PC-9 (cell line): Measurements from ENCODE around the gene CHSY3. TPM values are rescaled to one million over a fixed set of nuclear protein-coding genes. Genes with fewer than 3 reads are reported as not detected.
A peak's percentile ranks its signal among the peaks of the same experiment; 100 is the strongest.

Experiments
- BruUV-seq: library from RNA; stranded (reverse); fragments of 400-500 nt; replicated peaks from 2 replicates; lab custom pipeline; 2021; lab: Mats Ljungman, UMichigan
- CTCF ChIA-PET: fragments of 300-600 bp; sonication (Branson Sonifier 250); formaldehyde crosslinking; loops from one replicate; lab custom pipeline; 2022; ENCODE audit warnings: antibody characterized with exemption; lab: Charles Lee
- POLR2A ChIA-PET: fragments of 300-600 bp; sonication (Branson Sonifier 250); formaldehyde crosslinking; loops from one replicate; lab custom pipeline; 2022; ENCODE audit warnings: antibody characterized with exemption; ENCODE audit not compliant: unreplicated experiment; lab: Charles Lee
- DNase-seq, 2 experiments: peaks; one replicate each; pipeline versions ENCODE4 v3.0.0 to v3.0.0-alpha.2; 2015 to 2022; ENCODE audit warnings: mixed read lengths in 1 of 2
- H2AFZ ChIP-seq: fragments of 200-600 bp; sonication (generic); 2 replicates; pipeline ENCODE4 v1.8.1; 2017; ENCODE audit warnings: antibody characterized with exemption
- H3F3A ChIP-seq: fragments of 200-600 bp; sonication (generic); 2 replicates; pipeline ENCODE4 v1.8.1; 2017; ENCODE audit warnings: antibody characterized with exemption, mild to moderate bottlenecking, low read depth; ENCODE audit not compliant: insufficient read depth
- H3K27ac ChIP-seq: fragments of 200-600 bp; sonication (generic); 2 replicates; pipeline ENCODE4 v1.6.1; 2016; ENCODE audit warnings: mixed run types
- H3K27me3 ChIP-seq: fragments of 200-600 bp; sonication (generic); 2 replicates; pipeline ENCODE4 v1.6.1; 2016; ENCODE audit warnings: low read depth, mixed run types; ENCODE audit not compliant: insufficient read depth
- H3K36me3 ChIP-seq: fragments of 200-600 bp; sonication (generic); 2 replicates; pipeline ENCODE4 v1.6.1; 2016; ENCODE audit warnings: low read depth, mixed run types
- H3K4me1 ChIP-seq: fragments of 200-600 bp; sonication (generic); replicated peaks from 2 replicates; pipeline ENCODE4 v1.6.1; 2016; ENCODE audit warnings: mixed run types; ENCODE audit not compliant: insufficient read depth
- H3K4me2 ChIP-seq: fragments of 200-600 bp; sonication (generic); 2 replicates; pipeline ENCODE4 v1.6.1; 2017; ENCODE audit warnings: mixed run types
- H3K4me3 ChIP-seq: fragments of 200-600 bp; sonication (generic); 2 replicates; pipeline ENCODE4 v1.6.1; 2016; ENCODE audit warnings: mixed run types
- H3K79me2 ChIP-seq: fragments of 200-600 bp; sonication (generic); 2 replicates; pipeline ENCODE4 v1.6.1; 2017; ENCODE audit warnings: low read depth, mixed run types
- H3K9me2 ChIP-seq: fragments of 200-600 bp; sonication (generic); 2 replicates; pipeline ENCODE4 v1.8.1; 2017; ENCODE audit warnings: mild to moderate bottlenecking; ENCODE audit not compliant: insufficient read depth
- H3K9me3 ChIP-seq: fragments of 200-600 bp; sonication (generic); 2 replicates; pipeline ENCODE4 v1.8.1; 2016; ENCODE audit warnings: low read depth; ENCODE audit not compliant: insufficient read depth
- H4K20me1 ChIP-seq: fragments of 200-600 bp; sonication (generic); 2 replicates; pipeline ENCODE4 v1.8.1; 2017; ENCODE audit not compliant: insufficient read depth
- EZH2 ChIP-seq: fragments of 200-600 bp; sonication (generic); IDR thresholded peaks from 2 replicates; pipeline ENCODE4 v1.8.0; 2017; ENCODE audit warnings: antibody characterized with exemption, low read depth
- intact Hi-C: fragments of 100-400 bp; cut with micrococcal nuclease; formaldehyde crosslinking; loops from one replicate; pipeline ENCODE4 v1.10.0; 2022; ENCODE audit not compliant: unreplicated experiment
- total RNA-seq: library from RNA; stranded (reverse); gene quantifications from 2 replicates; pipeline ENCODE4 v1.2.3, GENCODE V29; 2021
- TF ChIP-seq, protein P1 (sequence below): fragments of 200-600 bp; sonication (generic); conservative IDR thresholded peaks from 2 replicates; pipeline ENCODE4 v1.6.1; 2017; ENCODE audit warnings: mixed run types, antibody characterized with exemption, mild to moderate bottlenecking, moderate library complexity

CHSY3 gene
- total RNA-seq, 1 experiment from 2014 or later: 0.17 TPM

GRCh38 chr5:130138406-130139045 is 234.3 kb downstream of the CHSY3 start:
- Histone ChIP-seq H3K4me3 (no peak overlapping the region), H3K4me1 (no peaks in the 10 kb centered on the region), H3K79me2 (no peaks in the 10 kb centered on the region), H4K20me1 (no peaks in the 10 kb centered on the region), H3K27ac (no peak overlapping the region), H3K9me3 (0 out of 2 replicates have a peak, but pooled peaks cover 3% of the 10 kb centered on the region), H3K4me2 (no peak overlapping the region), H2AFZ (no peak overlapping the region), H3K9me2 (no peaks in the 10 kb centered on the region), H3K36me3 (no peaks in the 10 kb centered on the region), H3K27me3 (no peaks in the 10 kb centered on the region), H3F3A (no peaks in the 10 kb centered on the region)
- POLR2A ChIA-PET: no interaction called here
- BruUV-seq: no TSS peak
- CTCF ChIA-PET: no interaction called here
- no peak for TF ChIP-seq EZH2
- TF ChIP-seq, protein P1, sequence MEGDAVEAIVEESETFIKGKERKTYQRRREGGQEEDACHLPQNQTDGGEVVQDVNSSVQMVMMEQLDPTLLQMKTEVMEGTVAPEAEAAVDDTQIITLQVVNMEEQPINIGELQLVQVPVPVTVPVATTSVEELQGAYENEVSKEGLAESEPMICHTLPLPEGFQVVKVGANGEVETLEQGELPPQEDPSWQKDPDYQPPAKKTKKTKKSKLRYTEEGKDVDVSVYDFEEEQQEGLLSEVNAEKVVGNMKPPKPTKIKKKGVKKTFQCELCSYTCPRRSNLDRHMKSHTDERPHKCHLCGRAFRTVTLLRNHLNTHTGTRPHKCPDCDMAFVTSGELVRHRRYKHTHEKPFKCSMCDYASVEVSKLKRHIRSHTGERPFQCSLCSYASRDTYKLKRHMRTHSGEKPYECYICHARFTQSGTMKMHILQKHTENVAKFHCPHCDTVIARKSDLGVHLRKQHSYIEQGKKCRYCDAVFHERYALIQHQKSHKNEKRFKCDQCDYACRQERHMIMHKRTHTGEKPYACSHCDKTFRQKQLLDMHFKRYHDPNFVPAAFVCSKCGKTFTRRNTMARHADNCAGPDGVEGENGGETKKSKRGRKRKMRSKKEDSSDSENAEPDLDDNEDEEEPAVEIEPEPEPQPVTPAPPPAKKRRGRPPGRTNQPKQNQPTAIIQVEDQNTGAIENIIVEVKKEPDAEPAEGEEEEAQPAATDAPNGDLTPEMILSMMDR: no peak
- intact Hi-C loops: no loop called here
- DNase-seq: no peak

DNA sequence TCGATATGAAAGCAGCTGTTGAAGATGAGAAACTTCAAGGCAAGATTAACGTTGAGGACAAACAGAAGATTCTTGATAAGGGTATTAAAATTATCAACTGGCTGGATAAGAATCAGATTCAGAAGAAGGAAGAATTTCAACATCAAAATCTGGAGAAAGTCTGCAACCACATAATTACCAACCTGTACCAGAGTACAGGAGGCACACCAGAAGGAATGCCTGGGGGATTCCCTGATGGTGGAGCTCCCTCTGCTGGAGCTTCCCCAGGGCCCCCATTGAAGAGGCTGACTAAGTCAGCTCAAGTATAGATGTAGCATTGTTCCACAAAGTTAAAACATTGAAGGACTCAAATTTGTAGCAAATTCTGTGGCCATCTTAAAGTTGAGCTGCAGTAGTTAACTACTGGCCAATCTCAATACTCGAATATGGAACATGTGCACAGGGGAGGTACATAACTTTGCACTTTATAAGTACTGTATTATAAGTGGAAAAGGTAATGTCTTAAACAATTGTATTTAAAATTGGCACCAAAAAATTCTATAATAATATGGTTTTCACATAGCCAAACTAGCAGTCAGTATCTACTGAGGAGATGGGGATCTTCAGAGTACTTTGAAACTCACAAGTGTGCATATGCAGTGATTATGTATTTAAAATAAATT is 237.5 kb downstream of the CHSY3 start:
- no peak overlapping the region for H3K4me2 ChIP-seq
- no peaks in the 10 kb centered on the region for H3K36me3 ChIP-seq
- POLR2A ChIA-PET: no interaction called here
- intact Hi-C loops: loop anchor here (1.0 kb wide), 2 partner anchors 235 to 370 kb away; no protein-coding TSS in a partner anchor
- H4K20me1 ChIP-seq: no peaks in the 10 kb centered on the region
- H3K9me2 ChIP-seq: no peaks in the 10 kb centered on the region
- H3F3A ChIP-seq: no peaks in the 10 kb centered on the region
- no TSS peak for BruUV-seq
- no peak overlapping the region for H2AFZ ChIP-seq
- H3K79me2 ChIP-seq: no peaks in the 10 kb centered on the region
- TF ChIP-seq, protein P1: peak; percentile 59
- TF ChIP-seq EZH2: no peak
- CTCF ChIA-PET: interaction anchor here (0.6 kb wide), 2 partner anchors 147 to 210 kb away, joined by 3 to 4 read pairs; no protein-coding TSS in a partner anchor
- no peak overlapping the region for H3K27ac ChIP-seq
- 0 out of 2 replicates have a peak, but pooled peaks cover 3% of the 10 kb centered on the region for H3K9me3 ChIP-seq
- H3K4me1 ChIP-seq: no peaks in the 10 kb centered on the region
- H3K27me3 ChIP-seq: no peaks in the 10 kb centered on the region
- no peak overlapping the region for H3K4me3 ChIP-seq
- peak in 1 of 2 experiments; percentile 16 for DNase-seq

- H3K9me3 ChIP-seq: no peaks in the 10 kb centered on the region
- no peak overlapping the region for H2AFZ ChIP-seq
- intact Hi-C loops: no loop called here
- no peaks in the 10 kb centered on the region for H3K36me3 ChIP-seq
- H3K4me3 ChIP-seq: no peak overlapping the region
- H3K79me2 ChIP-seq: no peaks in the 10 kb centered on the region
- H3K27ac ChIP-seq: no peak overlapping the region
- no peak overlapping the region for H3K4me2 ChIP-seq
- no peaks in the 10 kb centered on the region for H3F3A ChIP-seq
- BruUV-seq: no TSS peak
- no peak for DNase-seq
- H4K20me1 ChIP-seq: no peaks in the 10 kb centered on the region
- no peaks in the 10 kb centered on the region for H3K27me3 ChIP-seq
- ChIA-PET CTCF (no interaction called here), POLR2A (no interaction called here)
- no peaks in the 10 kb centered on the region for H3K4me1 ChIP-seq
- TF ChIP-seq EZH2: no peak
- TF ChIP-seq, protein P1: no peak
- no peaks in the 10 kb centered on the region for H3K9me2 ChIP-seq
Observed at GRCh38 chr5:130151239-130151638, 247.0 kb downstream of the CHSY3 start.
